Endothelial cell (in vitro differentiated cells): ENCODE data around the gene STT3B. TPM values are rescaled to one million over a fixed set of nuclear protein-coding genes. Genes with fewer than 3 reads are reported as not detected.

ENCODE experiments used
- DNase-seq: peaks from one replicate; pipeline ENCODE4 v3.0.0; 2021; ENCODE audit warnings: low spot score
- H3K27ac Mint-ChIP-seq: one replicate; pipeline ENCODE4 v1.8.0; 2021; ENCODE audit warnings: mixed read lengths, inconsistent platforms; ENCODE audit not compliant: unreplicated experiment
- H3K27me3 Mint-ChIP-seq: one replicate; pipeline ENCODE4 v1.8.0; 2021; ENCODE audit warnings: mild to moderate bottlenecking, moderate library complexity, mixed read lengths, inconsistent platforms; ENCODE audit not compliant: unreplicated experiment
- H3K36me3 Mint-ChIP-seq: one replicate; pipeline ENCODE4 v1.8.0; 2021; ENCODE audit warnings: mild to moderate bottlenecking, low read depth, mixed read lengths, inconsistent platforms; ENCODE audit not compliant: unreplicated experiment
- H3K4me1 Mint-ChIP-seq: one replicate; pipeline ENCODE4 v1.8.0; 2021; ENCODE audit warnings: mild to moderate bottlenecking, mixed read lengths, inconsistent platforms; ENCODE audit not compliant: unreplicated experiment
- H3K4me3 Mint-ChIP-seq: one replicate; pipeline ENCODE4 v1.8.0; 2021; ENCODE audit warnings: mild to moderate bottlenecking, mixed read lengths, inconsistent platforms; ENCODE audit not compliant: unreplicated experiment
- H3K9me3 Mint-ChIP-seq: one replicate; pipeline ENCODE4 v1.8.0; 2021; ENCODE audit warnings: mixed read lengths, inconsistent platforms; ENCODE audit not compliant: unreplicated experiment
- total RNA-seq: library from RNA; stranded (reverse); fragmentation: NEBNext Ultra II Directional; extraction: Animal tissue kit (Norgen Biotek cat#: 25700); gene quantifications from one replicate; pipeline ENCODE4 v1.2.1, GENCODE V29; 2021; ENCODE audit not compliant: unreplicated experiment
- TF ChIP-seq, protein P1 (sequence below): fragments of 200-600 bp; sonication (generic); IDR thresholded peaks from one replicate; pipeline ENCODE4 v1.5.0; 2021; ENCODE audit warnings: antibody characterized with exemption; ENCODE audit not compliant: unreplicated experiment

STT3B gene
- total RNA-seq, 1 donor from 2014 or later = 103 TPM

- Mint-ChIP-seq H3K27ac (peak overlapping the region; percentile 54), H3K36me3 (no peaks in the 10 kb centered on the region), H3K27me3 (peaks cover 2% of the 10 kb centered on the region), H3K4me1 (peaks cover 39% of the 10 kb centered on the region), H3K4me3 (no peak overlapping the region), H3K9me3 (no peaks in the 10 kb centered on the region)
- DNase-seq = peak; percentile 23
- TF ChIP-seq, protein P1, sequence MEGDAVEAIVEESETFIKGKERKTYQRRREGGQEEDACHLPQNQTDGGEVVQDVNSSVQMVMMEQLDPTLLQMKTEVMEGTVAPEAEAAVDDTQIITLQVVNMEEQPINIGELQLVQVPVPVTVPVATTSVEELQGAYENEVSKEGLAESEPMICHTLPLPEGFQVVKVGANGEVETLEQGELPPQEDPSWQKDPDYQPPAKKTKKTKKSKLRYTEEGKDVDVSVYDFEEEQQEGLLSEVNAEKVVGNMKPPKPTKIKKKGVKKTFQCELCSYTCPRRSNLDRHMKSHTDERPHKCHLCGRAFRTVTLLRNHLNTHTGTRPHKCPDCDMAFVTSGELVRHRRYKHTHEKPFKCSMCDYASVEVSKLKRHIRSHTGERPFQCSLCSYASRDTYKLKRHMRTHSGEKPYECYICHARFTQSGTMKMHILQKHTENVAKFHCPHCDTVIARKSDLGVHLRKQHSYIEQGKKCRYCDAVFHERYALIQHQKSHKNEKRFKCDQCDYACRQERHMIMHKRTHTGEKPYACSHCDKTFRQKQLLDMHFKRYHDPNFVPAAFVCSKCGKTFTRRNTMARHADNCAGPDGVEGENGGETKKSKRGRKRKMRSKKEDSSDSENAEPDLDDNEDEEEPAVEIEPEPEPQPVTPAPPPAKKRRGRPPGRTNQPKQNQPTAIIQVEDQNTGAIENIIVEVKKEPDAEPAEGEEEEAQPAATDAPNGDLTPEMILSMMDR = peak; percentile 67
Measured at GRCh38 chr3:31567036-31567435, 34.3 kb downstream of the STT3B start.

DNA sequence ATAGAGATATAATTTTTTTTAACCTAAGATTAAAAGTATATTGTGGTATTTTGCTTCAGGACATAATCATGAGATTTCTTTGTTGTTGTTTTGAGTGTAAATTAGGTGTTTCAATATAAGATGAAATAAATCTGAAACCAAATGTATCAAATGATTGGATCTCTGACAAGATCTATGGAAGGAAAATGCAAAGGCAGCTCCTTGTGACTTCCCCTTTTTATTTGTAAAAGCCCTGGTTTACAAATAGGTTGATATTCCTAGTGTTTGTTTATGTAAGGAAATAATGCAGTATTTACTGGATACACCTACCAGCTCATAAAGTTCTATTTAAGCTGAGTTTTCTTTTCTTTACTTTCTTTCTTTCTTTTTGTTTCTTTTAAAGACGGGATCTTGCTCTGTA is 35.9 kb downstream of the STT3B start:
- Mint-ChIP-seq H3K9me3 (no peaks in the 10 kb centered on the region), H3K27ac (no peak overlapping the region), H3K27me3 (peaks cover 2% of the 10 kb centered on the region), H3K4me1 (peaks cover 30% of the 10 kb centered on the region), H3K36me3 (no peaks in the 10 kb centered on the region), H3K4me3 (no peak overlapping the region)
- no peak for DNase-seq
- TF ChIP-seq, protein P1 = no peak

GRCh38 chr3:31571325-31571724 is 38.6 kb downstream of the STT3B start:
- H3K27ac Mint-ChIP-seq = no peak overlapping the region

GRCh38 chr3:31572236-31573004 is 39.7 kb downstream of the STT3B start:
- no peaks in the 10 kb centered on the region for H3K36me3 Mint-ChIP-seq
- H3K4me1 Mint-ChIP-seq = peaks cover 15% of the 10 kb centered on the region
- H3K27me3 Mint-ChIP-seq = peaks cover 2% of the 10 kb centered on the region
- TF ChIP-seq, protein P1 = no peak
- no peak overlapping the region for H3K4me3 Mint-ChIP-seq
- H3K27ac Mint-ChIP-seq = no peak overlapping the region
- no peak for DNase-seq
- H3K9me3 Mint-ChIP-seq = no peaks in the 10 kb centered on the region

More at GRCh38 chr3:31571325-31571724, 38.6 kb downstream of the STT3B start:
- H3K9me3 Mint-ChIP-seq = no peaks in the 10 kb centered on the region
- TF ChIP-seq, protein P1 = no peak
- H3K4me3 Mint-ChIP-seq = no peak overlapping the region
- no peaks in the 10 kb centered on the region for H3K36me3 Mint-ChIP-seq
- no peak for DNase-seq
- H3K27me3 Mint-ChIP-seq = peaks cover 2% of the 10 kb centered on the region
- H3K4me1 Mint-ChIP-seq = peaks cover 22% of the 10 kb centered on the region

GRCh38 chr3:31573036-31573779 is 40.5 kb downstream of the STT3B start:
- TF ChIP-seq, protein P1 = no peak
- H3K36me3 Mint-ChIP-seq = no peaks in the 10 kb centered on the region
- no peak overlapping the region for H3K27ac Mint-ChIP-seq
- no peak for DNase-seq
- no peak overlapping the region for H3K4me3 Mint-ChIP-seq
- peaks cover 2% of the 10 kb centered on the region for H3K27me3 Mint-ChIP-seq
- H3K9me3 Mint-ChIP-seq = no peaks in the 10 kb centered on the region
- H3K4me1 Mint-ChIP-seq = peaks cover 14% of the 10 kb centered on the region
